A673 (cell line): Measurements from ENCODE around the gene FKBP1A. TPM values are rescaled to one million over a fixed set of nuclear protein-coding genes. Genes with fewer than 3 reads are reported as not detected.

Experiments used
- BruUV-seq: library from RNA; stranded (reverse); fragments of 400-500 nt; replicated peaks from 2 replicates; lab custom pipeline; 2021; lab: Mats Ljungman, UMichigan
- CTCF ChIA-PET: fragments of 300-600 bp; sonication (Branson Sonifier 250); formaldehyde crosslinking; loops from one replicate; lab custom pipeline; 2022; ENCODE audit warnings: antibody characterized with exemption; lab: Charles Lee
- POLR2A ChIA-PET: fragments of 300-600 bp; sonication (Branson Sonifier 250); formaldehyde crosslinking; loops from one replicate; lab custom pipeline; 2022; ENCODE audit warnings: antibody characterized with exemption; ENCODE audit not compliant: low non-redundant PET; lab: Charles Lee
- DNase-seq: peaks from one replicate; pipeline ENCODE4 v3.0.0-alpha.2; 2015; ENCODE audit warnings: low spot score
- H3K27ac ChIP-seq: fragments of 200-600 bp; sonication (generic); 2 replicates; pipeline ENCODE4 v1.5.1; 2016; ENCODE audit warnings: mixed run types, low read depth, mild to moderate bottlenecking, mixed read lengths, antibody characterized with exemption, low read length; ENCODE audit not compliant: poor library complexity, severe bottlenecking
- H3K27me3 ChIP-seq: fragments of 200-600 bp; sonication (generic); replicated peaks from 2 replicates; pipeline ENCODE4 v1.6.1; 2017; ENCODE audit warnings: mixed run types, low read depth, mild to moderate bottlenecking, mixed read lengths, antibody characterized with exemption, low read length; ENCODE audit not compliant: insufficient read depth, poor library complexity
- H3K36me3 ChIP-seq: fragments of 200-600 bp; sonication (generic); 2 replicates; pipeline ENCODE4 v1.6.1; 2016; ENCODE audit warnings: mixed run types, mild to moderate bottlenecking, mixed read lengths, antibody characterized with exemption, low read length; ENCODE audit not compliant: insufficient read depth, poor library complexity, severe bottlenecking
- H3K4me1 ChIP-seq: fragments of 200-600 bp; sonication (generic); 2 replicates; pipeline ENCODE4 v1.6.1; 2017; ENCODE audit warnings: mixed run types, mild to moderate bottlenecking, mixed read lengths, antibody characterized with exemption, low read length; ENCODE audit not compliant: insufficient read depth, poor library complexity, severe bottlenecking
- H3K4me3 ChIP-seq: fragments of 200-600 bp; sonication (generic); 2 replicates; pipeline ENCODE4 v1.5.1; 2016; ENCODE audit warnings: low read depth, mixed run types, mild to moderate bottlenecking, mixed read lengths, low read length; ENCODE audit not compliant: poor library complexity, severe bottlenecking
- H3K9me3 ChIP-seq: fragments of 200-600 bp; sonication (generic); 2 replicates; pipeline ENCODE4 v1.6.1; 2016; ENCODE audit warnings: mixed run types, low read depth, mild to moderate bottlenecking, mixed read lengths, antibody characterized with exemption, low read length; ENCODE audit not compliant: poor library complexity, severe bottlenecking
- CTCF ChIP-seq: fragments of 300-800, 200-600 bp; sonication (generic); conservative IDR thresholded peaks from 2 replicates; pipeline ENCODE4 v1.5.1; 2017; ENCODE audit warnings: low read depth, mild to moderate bottlenecking, antibody characterized with exemption, low read length, moderate library complexity, mixed read lengths
- EZH2 ChIP-seq: fragments of 200-600 bp; sonication (generic); IDR thresholded peaks from 2 replicates; pipeline ENCODE4 v1.6.1; 2017; ENCODE audit warnings: borderline replicate concordance, low read depth, mild to moderate bottlenecking, mixed read lengths, antibody characterized with exemption, low read length; ENCODE audit not compliant: poor library complexity, severe bottlenecking
- intact Hi-C: fragments of 100-400 bp; cut with micrococcal nuclease; formaldehyde crosslinking; loops from one replicate; pipeline ENCODE4 v1.10.0; 2022; ENCODE audit not compliant: unreplicated experiment
- total RNA-seq: library from RNA; stranded (reverse); gene quantifications from 2 replicates; pipeline ENCODE4 v1.2.3, GENCODE V29; 2021

FKBP1A gene
- total RNA-seq, 1 experiment from 2014 or later, result 264 TPM

GRCh38 chr20:1436263-1436662 is 43.4 kb upstream of the FKBP1A start:
- no peak for DNase-seq
- Histone ChIP-seq H3K36me3 (peaks cover 4% of the 10 kb centered on the region), H3K27ac (no peak overlapping the region), H3K4me1 (no peaks in the 10 kb centered on the region), H3K9me3 (no peaks in the 10 kb centered on the region), H3K27me3 (no peaks in the 10 kb centered on the region), H3K4me3 (no peak overlapping the region)
- no peak for TF ChIP-seq EZH2
- no peak for TF ChIP-seq CTCF
- POLR2A ChIA-PET, result no interaction called here
- CTCF ChIA-PET, result no interaction called here
- BruUV-seq, result no TSS peak
- intact Hi-C loops, result no loop called here

- H3K27me3 ChIP-seq, result no peaks in the 10 kb centered on the region
- CTCF ChIA-PET, result no interaction called here
- no peaks in the 10 kb centered on the region for H3K4me1 ChIP-seq
- POLR2A ChIA-PET, result no interaction called here
- H3K9me3 ChIP-seq, result no peaks in the 10 kb centered on the region
- no peak overlapping the region for H3K27ac ChIP-seq
- BruUV-seq, result no TSS peak
- no peak for TF ChIP-seq EZH2
- no peak for TF ChIP-seq CTCF
- H3K4me3 ChIP-seq, result no peak overlapping the region
- no peak for DNase-seq
- H3K36me3 ChIP-seq, result no peaks in the 10 kb centered on the region
- intact Hi-C loops, result no loop called here
Observed at GRCh38 chr20:1435337-1435699, 42.5 kb upstream of the FKBP1A start.

GRCh38 chr20:1434571-1435336 is 41.9 kb upstream of the FKBP1A start:
- no peaks in the 10 kb centered on the region for H3K36me3 ChIP-seq
- no peak overlapping the region for H3K4me3 ChIP-seq
- no peaks in the 10 kb centered on the region for H3K9me3 ChIP-seq
- no peaks in the 10 kb centered on the region for H3K27me3 ChIP-seq
- ChIA-PET CTCF (no interaction called here), POLR2A (no interaction called here)
- intact Hi-C loops, result no loop called here
- BruUV-seq, result no TSS peak
- no peak for DNase-seq
- H3K4me1 ChIP-seq, result no peaks in the 10 kb centered on the region
- no peak overlapping the region for H3K27ac ChIP-seq
- TF ChIP-seq CTCF, result no peak
